Measurements from ENCODE around the gene CDH23.
A peak's percentile ranks its signal among the peaks of the same experiment; 100 is the strongest.

The CDH23 gene

DNA sequence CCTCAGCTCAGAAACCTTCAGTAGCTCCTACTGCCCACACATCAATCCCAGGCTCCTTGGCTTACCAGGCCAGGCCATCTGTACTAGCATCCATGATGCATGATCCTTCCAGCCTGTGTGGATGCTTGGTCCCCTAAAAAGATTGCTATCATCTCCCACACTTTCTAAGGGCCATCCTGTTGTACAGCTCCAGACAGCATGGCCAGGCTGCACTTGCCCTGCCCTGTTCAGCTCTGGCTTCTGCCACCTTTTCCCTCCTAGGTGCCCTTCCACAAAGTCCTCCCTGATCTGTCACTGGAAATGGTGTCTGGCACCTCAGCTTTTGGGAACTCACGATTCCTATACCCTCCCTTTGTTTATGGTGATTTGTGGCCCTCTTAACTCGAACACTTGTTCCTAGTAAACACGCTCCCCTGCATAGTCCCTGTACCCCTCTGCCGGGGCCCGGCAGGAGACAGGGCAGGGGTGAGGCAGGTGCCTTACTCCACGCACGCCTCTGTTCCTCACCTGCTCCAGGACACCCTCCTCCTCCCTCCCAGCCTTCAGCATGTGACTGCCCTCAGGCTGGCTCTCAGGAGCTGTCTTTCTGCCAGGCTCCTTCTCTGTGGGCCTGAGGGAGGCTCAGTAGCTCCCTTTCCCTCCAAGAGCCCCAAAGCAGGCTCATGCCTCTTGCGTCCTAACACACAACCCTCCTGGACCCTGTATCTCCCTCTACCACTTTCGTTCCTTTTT, 71.8 kb downstream of the CDH23 start:
- DNase-seq: no peak

DNA sequence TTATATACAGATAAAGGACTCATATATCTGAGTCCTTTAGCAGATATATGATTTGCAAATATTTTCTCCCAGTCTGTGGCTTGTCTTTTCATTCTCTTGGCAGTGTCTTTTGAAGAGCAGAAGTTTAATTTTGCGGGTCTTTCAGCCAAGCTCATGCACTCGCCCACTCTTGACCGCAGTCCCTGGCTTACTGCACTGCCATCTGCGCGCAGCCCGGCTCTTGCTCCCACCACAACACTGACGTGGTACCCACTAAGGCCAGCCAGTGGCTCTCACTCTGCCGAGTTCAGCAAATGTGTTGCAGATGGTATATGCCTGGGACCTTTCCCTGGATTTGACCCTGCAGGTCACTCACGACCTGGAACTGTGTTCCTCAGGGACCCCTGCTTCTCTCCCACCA, 74.3 kb downstream of the CDH23 start:
- no peak for DNase-seq

DNA sequence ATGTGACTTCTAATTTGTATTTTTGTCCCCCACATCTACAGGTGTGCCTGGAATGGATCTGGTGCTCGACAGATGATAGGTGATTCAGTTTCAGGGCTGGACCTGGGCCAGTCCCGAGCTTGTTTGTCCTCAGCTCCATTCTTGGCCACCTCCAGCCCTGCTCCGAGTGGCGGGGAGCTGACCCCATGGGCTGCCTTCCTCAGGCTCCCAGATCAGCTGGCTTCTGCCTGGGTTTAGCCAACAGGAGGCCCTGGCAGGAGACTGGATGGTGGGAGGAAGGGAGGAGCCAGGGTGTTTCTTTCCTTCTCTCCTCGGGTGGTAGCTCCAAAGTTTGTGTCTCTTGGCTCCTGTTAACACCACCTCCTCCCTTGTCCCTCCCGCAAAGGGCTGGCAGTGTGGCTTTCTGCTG, 75.2 kb downstream of the CDH23 start:
- no peak for DNase-seq

DNA sequence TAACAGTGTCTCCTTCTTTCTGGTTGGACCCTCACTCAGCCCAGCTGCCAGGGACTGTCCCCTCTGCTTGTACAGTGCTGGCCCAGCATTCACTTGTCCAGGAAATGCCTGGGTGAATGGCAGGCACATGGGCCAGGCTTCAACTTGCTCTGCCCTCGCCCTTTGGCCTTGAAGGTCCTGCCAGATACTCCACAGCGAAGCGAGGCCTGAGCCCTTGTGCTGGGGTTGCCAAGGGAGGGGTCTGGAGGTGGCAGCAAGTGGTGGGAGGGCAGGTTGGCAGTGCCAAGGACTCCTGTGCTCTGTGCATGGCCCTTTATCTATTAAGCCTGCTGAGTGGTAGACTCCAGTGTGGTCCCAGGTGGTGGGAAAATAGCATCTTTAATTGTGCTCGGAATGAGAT, 75.7 kb downstream of the CDH23 start:
- no peak for DNase-seq

DNA sequence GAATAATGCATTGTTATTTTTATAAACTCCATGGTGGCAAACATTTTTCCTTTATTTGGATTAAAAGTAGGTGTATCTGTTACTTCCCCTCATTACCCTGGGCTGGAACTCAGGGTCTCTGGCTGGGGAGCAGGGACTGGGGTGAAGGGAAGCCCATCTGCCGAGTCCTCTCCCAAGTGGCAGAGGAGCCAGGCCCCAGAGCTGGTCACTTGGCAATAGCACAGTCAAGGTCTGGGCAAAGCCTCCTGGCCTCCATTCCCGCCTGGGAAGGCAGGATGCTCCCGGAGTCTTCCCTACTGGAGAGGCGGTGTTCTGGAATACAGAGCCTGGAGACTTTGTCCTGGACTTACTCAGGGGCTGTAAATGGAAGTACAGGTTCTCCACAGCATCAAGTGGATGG, 76.2 kb downstream of the CDH23 start:
- DNase-seq: no peak

DNA sequence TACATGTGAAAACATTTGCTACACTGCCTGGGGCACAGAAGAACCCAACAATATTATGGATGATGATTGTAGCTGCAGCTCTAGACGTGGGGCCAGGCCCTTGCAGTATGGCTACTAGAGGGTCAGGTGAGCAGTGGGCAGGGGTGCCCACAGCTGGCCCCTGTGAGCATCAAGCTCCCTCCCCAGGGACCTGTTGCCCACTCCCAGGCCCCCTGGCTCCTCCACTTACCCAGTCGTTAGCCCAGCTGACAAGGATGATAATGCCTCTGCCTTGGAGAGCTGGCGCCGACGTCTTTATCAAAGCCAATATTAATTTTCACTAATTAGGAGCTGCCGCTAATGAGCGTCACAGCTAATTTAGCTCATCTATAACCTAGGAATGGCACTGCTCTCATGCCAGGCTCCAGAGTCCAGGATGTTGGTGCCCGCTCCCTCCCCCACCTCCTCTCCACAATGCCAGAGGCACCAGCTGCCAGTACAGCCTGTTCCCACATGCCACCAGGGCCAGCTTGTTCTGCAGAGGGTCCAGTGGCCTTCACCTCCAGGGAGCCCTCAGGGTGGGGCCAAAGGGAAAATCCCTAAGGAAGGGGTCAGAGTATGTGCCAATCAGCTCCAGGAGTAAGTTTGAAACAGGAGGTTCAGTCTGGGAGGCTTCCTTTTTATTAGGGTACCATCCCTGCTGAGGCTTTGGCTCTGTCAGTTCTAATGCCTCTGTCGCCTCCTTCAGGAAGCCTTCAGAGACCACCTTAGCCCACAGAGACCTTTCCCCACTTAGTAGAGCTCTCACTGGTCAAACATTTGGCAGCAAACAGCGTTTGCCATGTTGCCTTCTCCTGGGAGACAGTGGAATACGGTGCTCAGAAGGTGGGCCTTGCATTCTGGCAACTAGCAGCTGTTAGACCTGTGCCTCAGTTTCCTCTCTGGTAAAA, 77.2 kb downstream of the CDH23 start:
- no peak for DNase-seq

DNA sequence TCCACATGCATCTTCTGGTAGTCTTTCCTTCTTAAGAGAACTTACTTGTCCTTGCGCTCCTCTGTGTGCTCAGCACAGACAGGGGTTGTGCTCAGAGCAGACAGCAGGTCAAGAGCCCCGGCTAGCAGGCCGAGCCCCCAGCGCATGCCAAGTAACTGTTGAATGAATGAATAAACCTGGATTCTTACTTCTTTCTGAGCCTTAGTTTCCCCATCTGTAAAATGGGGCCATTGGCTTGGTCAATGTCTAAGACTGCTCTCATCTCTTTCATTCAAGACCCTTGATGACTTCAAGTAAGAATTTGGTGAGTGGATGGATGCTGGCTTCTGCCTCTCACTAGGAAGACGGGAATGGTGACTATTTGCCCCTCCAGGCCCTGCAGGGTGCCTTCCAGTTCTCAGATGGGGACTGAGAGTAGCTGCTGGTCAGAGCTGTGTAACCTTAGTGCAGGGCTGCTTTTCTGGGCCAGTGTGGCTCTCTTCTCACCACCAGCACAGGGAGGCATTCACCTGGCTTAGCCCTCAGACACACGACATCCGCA, 78.1 kb downstream of the CDH23 start:
- DNase-seq: no peak

DNA sequence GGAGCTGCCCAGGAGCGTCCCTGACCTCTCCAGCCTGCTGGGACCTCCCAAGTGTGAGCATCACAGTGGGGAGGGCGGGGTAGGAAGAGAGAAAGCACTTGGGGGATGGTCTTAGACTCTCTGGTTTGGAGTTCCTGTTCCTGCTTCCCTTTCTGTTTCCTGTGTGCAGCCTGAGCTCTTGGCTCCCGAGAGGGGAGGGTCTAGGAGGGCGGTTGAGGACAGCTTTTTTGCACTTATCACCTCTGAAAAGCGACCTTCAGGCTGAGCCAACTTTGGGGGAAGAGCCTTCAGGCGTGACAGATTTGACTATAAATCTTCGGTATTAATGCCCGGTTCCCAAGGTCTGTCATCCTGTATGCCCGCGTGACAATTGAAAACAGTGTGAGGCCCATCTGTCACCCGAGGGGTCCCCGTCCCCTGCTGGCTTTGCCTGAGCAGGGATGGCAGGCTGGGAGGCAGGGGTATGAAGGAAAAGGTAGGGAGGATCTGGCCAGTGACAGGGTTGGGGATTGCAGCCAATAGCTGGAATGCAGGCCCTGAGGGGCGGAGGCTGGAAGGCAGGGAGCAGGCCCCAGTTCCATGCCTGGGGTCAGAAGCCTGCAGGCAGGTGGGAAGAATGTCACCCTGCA, 78.6 kb downstream of the CDH23 start:
- DNase-seq: no peak

DNA sequence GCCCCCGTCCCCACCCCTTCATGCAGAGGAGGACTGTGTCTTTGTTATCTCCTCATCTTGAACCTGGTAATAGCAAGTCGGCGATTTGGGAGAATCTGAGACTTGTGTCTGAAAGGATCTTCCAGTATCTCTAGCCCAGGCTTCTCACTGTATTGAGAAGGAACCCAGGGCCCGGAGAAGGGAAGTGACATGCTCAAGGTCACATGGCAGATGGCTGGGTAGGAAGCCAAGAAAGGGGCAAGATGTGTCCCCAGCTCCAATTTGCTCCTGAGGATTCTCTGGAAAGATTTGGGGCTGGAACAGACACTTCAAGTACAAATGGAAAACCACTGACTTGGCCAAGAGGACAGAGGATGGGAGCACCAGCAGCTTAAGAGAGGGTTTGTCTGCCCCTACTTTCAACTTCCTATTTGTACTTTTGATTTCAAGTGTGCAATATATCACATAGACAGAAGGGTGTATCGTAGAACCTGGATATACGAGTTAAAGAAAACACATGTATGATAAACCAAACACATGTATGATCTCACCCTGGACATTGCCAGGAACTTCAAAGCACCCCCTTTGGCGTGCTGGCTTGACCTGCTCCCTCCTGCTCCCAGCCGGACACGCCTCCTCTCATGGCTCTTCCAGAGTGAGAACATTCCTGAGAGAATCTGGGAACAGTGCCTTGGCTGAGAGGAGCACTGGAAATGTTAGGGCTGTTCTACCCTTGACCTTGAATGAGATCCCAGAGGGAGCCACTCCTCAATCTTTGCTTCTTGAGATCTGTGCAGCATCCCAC, 79.7 kb downstream of the CDH23 start:
- DNase-seq: no peak

DNA sequence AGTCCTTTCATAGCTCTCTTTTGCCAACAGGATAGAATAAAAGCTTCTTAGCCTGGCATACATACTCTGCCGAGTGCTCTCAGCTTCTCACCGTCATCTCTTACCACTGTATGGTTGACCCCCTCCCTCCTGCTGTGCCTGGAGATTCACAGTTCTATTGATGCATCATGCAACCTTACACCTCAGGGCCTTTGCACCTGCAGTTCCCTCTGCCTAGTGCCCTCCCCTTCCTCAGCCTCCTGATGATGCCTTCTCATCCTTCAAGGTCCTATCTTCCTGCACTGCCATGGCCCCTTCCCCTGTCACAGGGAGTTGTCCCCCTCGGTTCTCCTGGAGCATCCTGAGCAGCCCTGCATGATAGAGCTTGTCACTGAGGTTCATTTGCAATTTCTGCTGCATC, 81.5 kb downstream of the CDH23 start:
- DNase-seq: no peak

DNA sequence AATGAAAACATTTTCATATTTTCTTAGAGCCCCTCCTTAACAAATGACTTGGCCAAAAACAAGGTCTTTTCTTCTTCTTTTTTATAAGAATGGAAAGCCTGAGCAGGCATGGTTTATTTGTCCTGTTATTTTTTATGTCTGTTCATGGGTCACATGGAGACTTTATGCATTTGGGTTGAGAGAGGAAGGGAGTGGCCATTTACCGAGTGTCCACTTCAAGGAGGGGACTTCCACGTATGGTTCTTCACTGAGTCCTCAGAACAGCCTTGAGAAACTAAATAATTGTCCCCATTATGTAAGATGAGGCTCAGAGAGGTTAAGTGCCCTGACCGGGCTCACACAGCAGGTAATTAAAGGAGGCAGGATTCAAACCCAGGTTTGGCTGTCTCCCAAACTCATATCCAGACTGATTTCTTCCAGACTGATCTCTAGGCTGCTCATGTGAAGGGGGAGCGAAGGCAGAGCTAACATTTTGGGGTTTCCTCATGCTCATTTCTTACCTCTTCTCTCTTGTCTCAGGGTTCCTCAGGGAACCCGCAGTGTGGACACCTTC, 82.2 kb downstream of the CDH23 start:
- DNase-seq: no peak

DNA sequence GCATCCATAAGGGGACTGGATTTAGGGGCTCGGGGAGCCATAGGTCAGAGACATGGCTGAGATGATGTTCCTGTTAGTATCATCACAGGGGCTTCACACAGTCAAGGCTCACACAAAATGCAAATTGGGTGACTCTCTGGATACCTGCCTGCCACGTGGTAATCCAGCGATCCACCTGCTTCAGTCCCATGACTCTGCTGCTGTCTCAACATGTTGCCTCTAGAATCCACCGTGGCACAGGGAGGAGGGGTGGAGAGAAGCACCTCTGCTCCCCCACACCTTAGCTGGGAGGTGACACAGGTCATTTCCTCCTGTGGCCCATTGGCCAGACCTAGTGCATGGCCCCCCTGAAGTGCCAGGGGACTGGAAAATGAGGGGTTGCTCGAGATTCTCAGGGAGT, 83.1 kb downstream of the CDH23 start:
- DNase-seq: no peak

DNA sequence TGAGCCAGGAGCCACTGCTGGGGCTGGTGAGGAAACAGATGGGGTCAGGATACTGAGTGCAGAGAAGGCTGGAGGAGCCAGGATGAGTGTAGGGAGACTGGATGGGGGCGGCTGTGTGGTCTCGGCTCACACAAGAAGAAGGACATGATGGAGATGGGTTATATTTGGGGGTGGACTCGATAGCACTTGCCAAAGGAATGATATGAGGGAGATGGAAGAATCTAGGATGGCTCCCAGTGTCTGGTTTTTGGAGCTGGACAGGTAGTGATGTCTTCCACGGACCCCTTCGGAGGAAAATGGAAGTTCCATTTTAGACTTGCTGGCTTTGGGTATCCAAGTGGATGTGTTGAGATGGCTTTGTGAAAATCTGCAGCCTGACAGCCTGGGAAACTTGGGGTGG, 83.9 kb downstream of the CDH23 start:
- no peak for DNase-seq

DNA sequence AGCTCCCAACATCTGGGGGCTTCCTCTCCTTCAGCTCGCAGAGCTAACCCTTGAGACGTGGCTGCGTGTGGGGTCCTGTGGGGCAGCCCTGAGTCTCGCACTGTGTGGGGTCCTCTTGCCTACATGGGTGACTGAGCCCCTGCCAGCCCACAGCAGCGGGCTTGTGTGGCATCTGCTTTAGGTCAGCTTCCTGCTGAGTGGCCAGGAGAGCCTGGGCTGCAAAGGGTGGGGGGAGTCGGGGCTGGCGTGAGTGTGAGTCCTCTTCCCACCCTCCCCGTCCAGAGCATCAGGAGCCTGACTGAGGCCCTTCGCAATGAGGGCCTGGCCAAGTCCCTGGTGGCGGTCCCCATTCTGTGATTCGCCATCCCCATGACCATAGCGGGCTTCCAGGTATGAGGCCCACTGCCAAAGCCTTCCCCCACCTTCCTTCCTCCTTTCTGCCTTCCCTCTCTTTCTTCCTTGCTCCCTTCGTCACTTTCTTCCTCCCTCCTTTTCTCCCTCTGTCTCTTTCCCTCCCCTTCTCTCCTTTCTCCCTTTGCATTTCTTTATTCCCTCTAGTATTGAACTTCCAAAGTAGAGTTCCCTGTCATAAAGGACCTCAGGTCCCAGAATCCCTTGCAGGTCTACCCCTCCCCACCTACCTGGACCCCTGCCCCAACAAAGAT, 85.2 kb downstream of the CDH23 start:
- DNase-seq: no peak

DNA sequence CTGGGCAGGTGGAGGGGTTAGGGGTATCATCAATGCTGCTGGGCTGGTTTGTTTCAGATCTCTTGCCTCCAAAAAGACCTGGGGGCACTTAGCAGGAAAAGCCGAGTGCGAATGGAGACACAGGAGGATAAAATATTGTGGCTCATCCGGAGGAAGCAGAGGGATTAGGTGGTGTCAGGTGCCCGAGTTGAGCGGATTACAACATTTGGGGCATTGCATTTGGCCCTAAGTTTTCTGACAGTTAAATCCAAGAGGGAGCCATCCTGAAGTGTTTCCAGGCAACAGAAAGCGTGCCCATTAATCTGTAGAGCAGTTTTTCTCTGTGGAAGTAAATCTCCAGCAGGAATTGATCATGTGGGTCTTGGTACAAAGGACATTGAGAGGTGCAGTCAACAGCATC, 85.9 kb downstream of the CDH23 start:
- no peak for DNase-seq

DNA sequence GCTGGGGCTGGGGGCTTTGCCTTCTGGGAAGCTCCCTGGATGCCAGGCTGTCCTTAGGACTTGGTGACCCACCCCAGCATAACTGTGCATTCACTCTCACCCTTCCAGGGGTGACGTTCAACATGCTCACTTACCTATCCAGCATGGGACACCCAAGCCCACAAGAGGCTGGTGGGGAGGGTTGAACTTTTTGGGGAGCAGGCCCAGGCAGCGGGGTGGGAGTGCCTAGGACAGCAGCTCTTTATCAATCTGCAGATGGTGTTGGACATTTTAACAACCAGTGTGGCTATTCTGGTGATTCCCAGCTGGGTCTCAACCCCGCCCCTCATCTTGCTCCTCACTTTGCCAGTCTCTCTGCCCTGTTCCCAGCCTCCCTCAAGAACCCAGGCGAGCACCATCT, 86.4 kb downstream of the CDH23 start:
- no peak for DNase-seq

DNA sequence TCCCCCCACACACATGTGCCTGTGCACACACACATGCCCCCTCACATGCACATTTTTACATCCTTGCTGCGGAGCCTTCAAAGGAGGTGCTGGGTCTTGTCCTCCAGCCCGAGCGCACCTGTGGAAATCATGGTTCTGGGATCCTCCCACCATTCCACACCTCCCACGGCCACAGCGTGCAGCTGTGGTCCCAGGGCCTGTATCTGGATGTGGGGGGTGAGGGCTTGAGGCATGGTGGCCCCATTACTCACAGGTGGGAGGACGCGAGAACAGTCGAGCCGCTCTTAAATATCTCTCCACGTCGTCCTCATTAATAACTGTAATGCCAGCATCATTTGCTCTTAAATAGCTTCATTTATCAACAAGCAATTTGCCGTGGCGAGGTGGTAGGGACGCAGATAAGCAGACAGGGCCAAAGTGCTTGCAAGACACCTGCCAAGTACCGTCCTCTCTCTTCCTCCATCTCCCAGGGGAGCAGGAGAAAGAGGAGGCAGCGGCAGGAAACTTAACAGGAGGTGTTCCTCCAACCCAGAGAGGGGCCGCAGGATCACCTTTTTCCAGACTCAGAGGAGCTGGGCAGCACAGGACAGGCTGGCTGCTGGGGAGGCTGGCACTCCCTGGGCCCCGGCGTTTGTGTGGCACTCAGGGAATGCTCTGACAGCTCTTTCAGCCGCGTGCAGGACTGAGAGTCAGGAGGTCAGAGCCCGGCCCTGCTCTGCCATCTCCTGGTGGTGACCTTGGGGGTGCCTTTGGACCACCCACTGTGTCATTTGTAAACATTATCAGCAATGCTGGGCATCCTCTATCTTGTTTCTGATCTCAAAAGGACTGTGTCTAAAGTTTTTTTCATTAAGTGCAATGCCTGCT, 87.4 kb downstream of the CDH23 start:
- DNase-seq: no peak

DNA sequence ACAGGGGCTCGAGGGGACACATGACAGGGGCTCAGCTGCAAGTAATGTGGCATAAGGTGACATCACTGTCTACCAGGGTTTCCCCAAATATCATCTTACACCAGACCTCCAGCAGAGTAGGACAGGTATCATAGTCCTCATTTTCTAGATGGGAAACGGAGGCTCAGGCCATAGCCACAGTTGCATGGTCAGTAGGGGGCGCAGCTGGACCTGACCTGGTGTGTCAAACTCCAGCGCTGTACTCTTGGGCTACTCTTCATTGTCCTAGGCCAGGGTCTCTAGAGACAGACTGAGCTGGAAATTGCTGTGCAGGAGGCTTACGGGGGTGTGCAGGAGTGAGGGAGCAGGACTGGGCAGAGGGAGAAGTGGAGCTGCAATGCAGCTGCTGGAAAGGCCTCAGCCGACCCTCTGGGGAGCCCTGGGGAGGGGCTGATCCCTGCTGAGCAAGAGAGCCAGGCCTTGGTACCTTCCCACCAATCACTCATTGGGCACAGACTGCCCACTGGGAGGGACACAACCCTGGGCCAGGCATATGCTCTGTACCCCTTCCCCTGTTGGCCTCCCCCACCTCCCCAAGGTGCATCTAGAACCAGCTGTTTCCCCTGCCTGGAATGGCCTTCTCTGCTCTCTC, 89.9 kb downstream of the CDH23 start:
- DNase-seq: peak; percentile 30

DNA sequence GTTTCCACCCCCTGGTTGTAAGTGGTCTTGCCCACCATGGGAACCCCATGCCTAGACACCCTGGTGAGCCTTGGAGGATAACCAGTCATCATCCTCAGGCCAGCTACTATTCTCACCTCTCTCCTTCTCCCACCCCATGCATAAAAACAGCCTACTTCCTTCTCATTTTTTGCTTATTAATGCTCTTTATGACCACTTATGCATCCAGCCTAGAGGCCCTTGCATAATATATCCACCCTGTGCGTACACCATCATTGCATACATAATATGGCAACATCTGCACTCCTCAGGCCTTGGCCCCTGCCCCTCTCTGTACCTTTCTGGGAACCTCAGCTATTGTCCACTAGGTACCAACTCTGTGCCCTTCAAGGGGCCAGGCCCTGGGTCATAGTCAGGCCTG, 91.0 kb downstream of the CDH23 start:
- DNase-seq: no peak

DNA sequence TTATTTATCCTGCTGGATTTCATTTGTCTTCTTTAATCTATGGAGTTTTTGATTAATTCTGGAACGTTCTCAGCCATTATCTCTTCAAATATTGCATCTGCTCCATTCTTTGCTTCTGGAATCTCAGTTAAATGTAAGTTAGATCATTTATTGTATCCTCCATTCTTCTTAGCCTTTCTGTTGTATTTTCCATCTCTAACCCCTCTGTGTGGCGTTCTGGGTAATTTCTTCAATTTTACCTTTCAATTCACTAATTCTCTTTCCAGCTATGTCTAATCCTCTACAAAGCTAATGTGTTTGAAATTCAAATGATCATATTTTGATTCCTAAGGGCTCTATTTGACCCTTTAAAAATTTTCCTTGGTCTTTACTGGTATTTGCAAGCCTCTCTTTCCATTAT, 92.4 kb downstream of the CDH23 start:
- no peak for DNase-seq

Measured in stimulated activated CD4-positive, alpha-beta T cell treated with anti-CD3 and anti-CD28 coated beads, Interleukin-12 subunit alpha, Interleukin-12 subunit beta, amount 100 ng/mL, for 4 hours (primary cell).